ENCODE data around the gene VPS33A. TPM values are rescaled to one million over a fixed set of nuclear protein-coding genes. Genes with fewer than 3 reads are reported as not detected.

Gene VPS33A
- total and polyA plus RNA-seq, 2 donors (not counting 3 experiments of a cell fraction or from before 2014, with no cell fraction given): 12.1 to 23.1 TPM

GRCh38 chr12:122206976-122207375 lies 59.3 kb downstream of the VPS33A start:
- no peak for DNase-seq (ENCODE audit: low read depth, low spot score)
- peaks cover 13 to 14% of the 10 kb centered on the region in 2 experiments for H3K36me3 ChIP-seq (ENCODE audit: control insufficient read depth in 2 of 2, extremely low read depth in 1 of 2, insufficient read depth in 2 of 2, low read length in 2 of 2)
- H3K4me1 ChIP-seq (ENCODE audit: control insufficient read depth, extremely low read depth, insufficient read depth, low read length): peaks cover 8% of the 10 kb centered on the region
- TF ChIP-seq FOS (IDR thresholded peaks at IDR 0.05; ENCODE audit: borderline replicate concordance, insufficient read depth, low read length) (no peak), MYC (IDR thresholded peaks at IDR 0.05; ENCODE audit: low read depth, low read length) (no peak), EZH2 (IDR thresholded peaks at IDR 0.05; ENCODE audit: borderline replicate concordance, low read depth, low read length, severe bottlenecking) (no peak), POLR2AphosphoS5 (IDR thresholded peaks at IDR 0.05; ENCODE audit: insufficient read depth, low read depth, low read length) (no peak), JUN (IDR thresholded peaks at IDR 0.05; ENCODE audit: borderline replicate concordance, insufficient read depth, insufficient read length, low read depth) (no peak), MAX (IDR thresholded peaks at IDR 0.05; ENCODE audit: insufficient read depth, insufficient read length) (no peak), CTCF (IDR thresholded peaks at IDR 0.05; ENCODE audit: extremely low read depth in 1 of 2, insufficient read depth in 1 of 2, low read depth in 1 of 2, low read length in 2 of 2) (no peak), POLR2A (IDR thresholded peaks at IDR 0.05; ENCODE audit: low read depth, low read length) (no peak), GATA2 (IDR thresholded peaks at IDR 0.05; ENCODE audit: insufficient read depth, insufficient read length, low read depth, low read length) (no peak)
- H3K4me3 ChIP-seq (replicated peaks in 1 of 3; ENCODE audit: insufficient read depth in 1 of 3, low read depth in 1 of 3, low read length in 3 of 3): no peak overlapping the region
- POLR2A ChIA-PET: no interaction called here
- no peak overlapping the region for H3K9ac ChIP-seq (replicated peaks; ENCODE audit: extremely low read depth, insufficient read depth, low read length)
- no peaks in the 10 kb centered on the region for H3K79me2 ChIP-seq (ENCODE audit: control insufficient read depth, insufficient read depth, low read length)
- H4K20me1 ChIP-seq (replicated peaks; ENCODE audit: control insufficient read depth, extremely low read depth, insufficient read depth, low read length): no peaks in the 10 kb centered on the region
- no peak overlapping the region for H3K4me2 ChIP-seq (ENCODE audit: insufficient read depth, low read length)
- dilution Hi-C loops (cut with MboI; ENCODE audit: extremely low pct_ligation_motif_present, low sequenced_read_pairs): no loop called here
- CTCF ChIA-PET: no interaction called here
- H2AFZ ChIP-seq (ENCODE audit: low read depth, low read length): no peak overlapping the region
- intact Hi-C loops (cut with micrococcal nuclease): no loop called here
- H3K9me3 ChIP-seq (replicated peaks; ENCODE audit: control insufficient read depth, insufficient read depth, low read length): no peaks in the 10 kb centered on the region
- H3K9me1 ChIP-seq (replicated peaks; ENCODE audit: control insufficient read depth, extremely low read depth, insufficient read depth, low read length): no peaks in the 10 kb centered on the region
- H3K27ac ChIP-seq (ENCODE audit: insufficient read depth, low read depth, low read length): no peak overlapping the region
- FAIRE-seq: no peak
- H3K27me3 ChIP-seq (ENCODE audit: control insufficient read depth in 2 of 2, insufficient read depth in 2 of 2, low read length in 2 of 2): peaks cover 9 to 18% of the 10 kb centered on the region in 2 experiments
- BruUV-seq (replicated peaks): no TSS peak
